Common myeloid progenitor, CD34-positive (primary cell): ENCODE results near the gene CNNM3.

Experiments used
- CTCF ChIA-PET: fragments of 350-600 bp; sonication (Branson Sonifier 250); formaldehyde crosslinking; loops from one replicate; lab custom pipeline; 2021; ENCODE audit warnings: antibody characterized with exemption; lab: Charles Lee
- POLR2A ChIA-PET: fragments of 350-600 bp; sonication (Branson Sonifier 250); formaldehyde crosslinking; loops from one replicate; lab custom pipeline; 2021; ENCODE audit warnings: antibody characterized with exemption; lab: Charles Lee
- DNase-seq, 3 donors: peaks; one replicate each; pipeline versions ENCODE4 v3.0.0 to v3.0.0-alpha.2; 2013
- H3K27ac ChIP-seq, 2 experiments: 1 replicate in 1 of 2; 2 replicates in 1 of 2; pipeline ENCODE4 v1.7.0; 2013; ENCODE audit warnings: inconsistent platforms in 2 of 2, low read length in 2 of 2, mild to moderate bottlenecking in 2 of 2, low read depth in 1 of 2, moderate library complexity in 1 of 2; ENCODE audit not compliant: severe bottlenecking in 2 of 2, insufficient read depth in 1 of 2, poor library complexity in 1 of 2
- H3K27me3 ChIP-seq, 5 experiments: replicated peaks in 2 of 5; 1 replicate in 3 of 5; 2 replicates in 2 of 5; pipeline versions ENCODE4 v1.6.1 to v1.7.0; 2013; ENCODE audit warnings: low read length in 4 of 5, mild to moderate bottlenecking in 2 of 5, moderate library complexity in 2 of 5, inconsistent platforms in 1 of 5; ENCODE audit not compliant: insufficient read depth in 5 of 5, control insufficient read depth in 4 of 5
- H3K36me3 ChIP-seq, 4 experiments: 1 replicate in 2 of 4; 2 replicates in 2 of 4; pipeline versions ENCODE4 v1.6.1 to v1.7.0; 2013; ENCODE audit warnings: low read length in 3 of 4, control low read depth in 1 of 4, mild to moderate bottlenecking in 1 of 4; ENCODE audit not compliant: control insufficient read depth in 4 of 4, insufficient read depth in 4 of 4
- H3K4me1 ChIP-seq, 4 experiments: 1 replicate in 3 of 4; 2 replicates in 1 of 4; pipeline versions ENCODE4 v1.6.1 to v1.7.1; 2013; ENCODE audit warnings: low read length in 3 of 4, mild to moderate bottlenecking in 3 of 4, control low read depth in 1 of 4, inconsistent platforms in 1 of 4, moderate library complexity in 1 of 4; ENCODE audit not compliant: control insufficient read depth in 4 of 4, insufficient read depth in 4 of 4; ENCODE audit errors: control extremely low read depth in 1 of 4
- H3K4me3 ChIP-seq, 7 experiments: 1 replicate in 4 of 7; 2 replicates in 3 of 7; pipeline versions ENCODE4 v1.5.1 to v1.7.0; 2013; ENCODE audit warnings: mild to moderate bottlenecking in 7 of 7, low read length in 6 of 7, moderate library complexity in 6 of 7, inconsistent platforms in 2 of 7, low read depth in 2 of 7, control low read depth in 1 of 7; ENCODE audit not compliant: insufficient read depth in 4 of 7, control insufficient read depth in 1 of 7; ENCODE audit errors: extremely low read depth in 1 of 7
- H3K9me3 ChIP-seq, 5 experiments: 1 replicate in 4 of 5; 2 replicates in 1 of 5; pipeline versions ENCODE4 v1.6.1 to v1.7.1; 2013; ENCODE audit warnings: low read length in 4 of 5, mild to moderate bottlenecking in 2 of 5, inconsistent platforms in 1 of 5, low read depth in 1 of 5, moderate library complexity in 1 of 5; ENCODE audit not compliant: control insufficient read depth in 4 of 5, insufficient read depth in 2 of 5; ENCODE audit errors: control extremely low read depth in 1 of 5
- WGBS: methylation state at CpG from one replicate; pipeline ENCODE4 v1.1.5; 2013; ENCODE audit not compliant: insufficient coverage; 5-methylcytosine and 5-hydroxymethylcytosine counted together

Gene CNNM3

DNA sequence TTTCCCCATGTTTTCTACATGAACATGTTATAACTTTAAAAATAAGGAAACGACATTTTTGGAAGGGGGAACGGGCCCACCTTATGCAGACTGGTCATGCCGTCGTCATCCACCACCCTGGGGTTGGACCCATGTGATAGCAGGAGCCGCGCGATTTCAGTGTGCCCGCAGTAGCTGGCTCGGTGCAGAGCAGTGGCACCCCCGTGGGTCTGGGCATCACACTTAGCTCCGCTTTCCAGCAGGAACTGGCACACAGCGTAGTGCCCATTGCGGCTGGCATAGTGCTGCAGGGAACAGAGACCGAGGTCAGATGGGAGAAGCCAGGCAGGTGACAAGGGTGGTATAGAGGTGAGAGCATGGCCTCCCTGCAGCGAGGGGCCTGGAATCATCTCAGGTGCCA is 37.3 kb downstream of the CNNM3 start:
- CTCF ChIA-PET = interaction anchor here (1.0 kb wide), 1 partner anchor 98 kb away, joined by 3 read pairs; no protein-coding TSS in a partner anchor

GRCh38 chr2:96856776-96857666 is 41.0 kb downstream of the CNNM3 start:
- H3K36me3 ChIP-seq = peaks cover 3 to 35% (median 25%) of the 10 kb centered on the region in 4 experiments
- 11% methylated on average over 25 of the region's 27 CpGs for WGBS
- H3K27me3 ChIP-seq = no peaks in the 10 kb centered on the region
- ChIA-PET CTCF (interaction anchor here (0.5 to 3.7 kb wide), 33 partner anchors 9 to 255 kb away, joined by 3 to 44 read pairs (median 6); partner anchors contain the start of genes ANKRD36 and CNNM3), POLR2A (interaction anchor here (0.6 to 1.0 kb wide), 5 partner anchors 13 to 97 kb away, joined by 3 to 5 read pairs (median 4); partner anchors contain the start of gene ANKRD23)
- H3K27ac ChIP-seq = peak overlapping the region in 1 of 2 experiments; percentile 76
- no peaks in the 10 kb centered on the region for H3K9me3 ChIP-seq
- H3K4me3 ChIP-seq = peak overlapping the region; percentile 49 to 82 (median 69)
- peak in 2 of 3 donors; percentile 67 for DNase-seq
- H3K4me1 ChIP-seq = peaks cover 2 to 44% (median 43%) of the 10 kb centered on the region in 4 experiments

More for the DNA sequence above, 37.3 kb downstream of the CNNM3 start:
- no peak overlapping the region for H3K4me3 ChIP-seq
- no peaks in the 10 kb centered on the region for H3K9me3 ChIP-seq
- H3K4me1 ChIP-seq = peaks cover 2 to 18% (median 16%) of the 10 kb centered on the region in 4 experiments
- POLR2A ChIA-PET = interaction anchor here (0.6 kb wide), 1 partner anchor 256 kb away, joined by 4 read pairs; no protein-coding TSS in a partner anchor
- DNase-seq = no peak
- H3K36me3 ChIP-seq = peaks cover 11 to 45% (median 29%) of the 10 kb centered on the region in 4 experiments
- H3K27me3 ChIP-seq = no peaks in the 10 kb centered on the region
- no peak overlapping the region for H3K27ac ChIP-seq
- 97% methylated on average over 15 of the region's 15 CpGs for WGBS

GRCh38 chr2:96857667-96858372 is 41.8 kb downstream of the CNNM3 start, which contains the start of gene ANKRD39:
Gene ANKRD39, minus strand, starts transcription at chr2:96858016. Its CDS starts 29 bp downstream, at chr2:96857987.
- H3K4me1 ChIP-seq = peaks cover 2 to 46% (median 44%) of the 10 kb centered on the region in 4 experiments
- 0% methylated on average over 61 of the region's 81 CpGs for WGBS
- DNase-seq = peak; percentile 97 to 99 (median 98)
- H3K27me3 ChIP-seq = no peaks in the 10 kb centered on the region
- ChIA-PET POLR2A (interaction anchor here (0.6 to 1.0 kb wide), 4 partner anchors 14 to 97 kb away, joined by 3 to 5 read pairs (median 4); partner anchors contain the start of gene ANKRD23), CTCF (interaction anchor here (0.7 to 3.7 kb wide), 35 partner anchors 10 to 255 kb away, joined by 3 to 44 read pairs (median 6); partner anchors contain the start of genes ANKRD36 and CNNM3)
- H3K4me3 ChIP-seq = peak within 1 kb of the TSS; percentile 49 to 82 (median 69)
- no peaks in the 10 kb centered on the region for H3K9me3 ChIP-seq
- peaks cover 3 to 34% (median 20%) of the 10 kb centered on the region in 4 experiments for H3K36me3 ChIP-seq
- H3K27ac ChIP-seq = peak within 1 kb of the TSS in 1 of 2 experiments; percentile 76

DNA sequence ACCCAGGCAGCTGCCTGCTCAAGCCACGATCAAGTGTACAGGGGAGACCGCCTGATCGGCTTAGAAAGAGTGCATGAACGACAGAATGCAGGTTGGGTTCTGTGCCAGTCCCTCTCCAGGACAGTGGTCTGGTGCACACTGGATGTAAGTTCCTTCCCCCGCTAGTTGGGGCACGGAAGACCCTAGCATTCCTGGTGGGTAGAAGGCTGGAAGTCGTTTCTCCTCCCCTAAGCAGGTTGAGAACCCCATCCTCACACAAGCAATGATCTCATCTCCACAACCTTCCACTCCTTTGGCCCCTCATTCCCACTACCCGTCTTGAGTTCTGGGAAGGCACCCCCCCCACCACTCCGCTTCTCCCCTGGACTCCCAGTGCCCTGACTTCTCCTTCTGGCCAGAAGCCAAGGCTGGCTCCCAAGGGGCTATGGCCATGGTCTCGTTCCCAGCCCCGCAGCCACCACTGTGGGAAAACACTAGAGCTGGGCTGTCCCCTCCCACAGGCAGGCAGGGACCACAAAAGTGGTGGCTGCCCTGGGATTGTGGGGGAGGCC is 43.1 kb downstream of the CNNM3 start:
- CTCF ChIA-PET = interaction anchor here (1.6 to 3.7 kb wide), 11 partner anchors 12 to 253 kb away, joined by 3 to 44 read pairs (median 11); partner anchors contain the start of genes ANKRD36 and CNNM3
- H3K36me3 ChIP-seq = peaks cover 3 to 37% (median 20%) of the 10 kb centered on the region in 4 experiments
- H3K27me3 ChIP-seq = no peaks in the 10 kb centered on the region
- H3K4me1 ChIP-seq = peaks cover 2 to 46% (median 44%) of the 10 kb centered on the region in 4 experiments
- WGBS = 88% methylated on average over 8 of the region's 11 CpGs
- H3K4me3 ChIP-seq = peak overlapping the region in 2 of 7 experiments; percentile 57 to 82
- no peak for DNase-seq
- H3K9me3 ChIP-seq = no peaks in the 10 kb centered on the region
- H3K27ac ChIP-seq = no peak overlapping the region
- POLR2A ChIA-PET = no interaction called here

GRCh38 chr2:96859681-96860064 is 43.6 kb downstream of the CNNM3 start:
- ChIA-PET CTCF (interaction anchor here (1.5 to 3.3 kb wide), 3 partner anchors 80 to 101 kb away, joined by 3 to 16 read pairs (median 8); no protein-coding TSS in a partner anchor), POLR2A (no interaction called here)
- peak in 1 of 3 donors; percentile 7 for DNase-seq
- Histone ChIP-seq H3K27me3 (no peaks in the 10 kb centered on the region), H3K27ac (no peak overlapping the region), H3K4me1 (peaks cover 2 to 46% (median 44%) of the 10 kb centered on the region in 4 experiments), H3K4me3 (no peak overlapping the region), H3K36me3 (peaks cover 3 to 38% (median 23%) of the 10 kb centered on the region in 4 experiments), H3K9me3 (no peaks in the 10 kb centered on the region)
- WGBS = 86% methylated on average over 1 of the region's 4 CpGs
